Gastroesophageal sphincter (tissue), 4 donors: ENCODE measurements around the gene FGFR3. TPM values are rescaled to one million over a fixed set of nuclear protein-coding genes. Genes with fewer than 3 reads are reported as not detected.

Experiments
- ATAC-seq: fragments of 150-250 bp; one replicate; pipeline ENCODE4 v1.9.1; 2016; ENCODE audit warnings: mild to moderate bottlenecking, moderate library complexity
- H3K27ac ChIP-seq, 4 donors: fragments of 200-600 bp; sonication (generic) in 3 of 4; 1 replicate in 3 of 4; 2 replicates in 1 of 4; pipeline ENCODE4 v1.5.1; 2016 to 2019
- H3K27me3 ChIP-seq: fragments of 200-600 bp; sonication (generic); one replicate; pipeline ENCODE4 v1.5.1; 2019
- H3K36me3 ChIP-seq, 2 donors: fragments of 200-600 bp; sonication (generic); one replicate each; pipeline ENCODE4 v1.5.1; 2019; ENCODE audit warnings: control low read depth in 1 of 2
- H3K4me1 ChIP-seq, 3 donors: fragments of 200-600 bp; sonication (generic); 1 replicate in 2 of 3; 2 replicates in 1 of 3; pipeline ENCODE4 v1.5.1; 2016 to 2019; ENCODE audit warnings: control low read depth in 2 of 3
- H3K4me3 ChIP-seq, 2 donors: fragments of 200-600 bp; sonication (generic); one replicate each; pipeline ENCODE4 v1.5.1; 2019; ENCODE audit warnings: mild to moderate bottlenecking in 1 of 2, moderate library complexity in 1 of 2
- H3K9me3 ChIP-seq, 3 donors: fragments of 200-600 bp; sonication (generic); one replicate each; pipeline ENCODE4 v1.5.1; 2017 to 2019; ENCODE audit warnings: control low read depth in 2 of 3
- CTCF ChIP-seq, 4 experiments: fragments of 200-600 bp in 2 of 4; fragments of 450-650 bp in 2 of 4; sonication (generic) in 1 of 4; IDR thresholded peaks; one replicate each; pipeline ENCODE4 v1.5.1; 2017 to 2019; ENCODE audit warnings: antibody characterized with exemption in 4 of 4, mild to moderate bottlenecking in 2 of 4, moderate library complexity in 2 of 4
- EP300 ChIP-seq: sonication (generic); formaldehyde crosslinking; IDR thresholded peaks from one replicate; pipeline ENCODE4 v1.6.1; 2017; ENCODE audit warnings: antibody characterized with exemption, mild to moderate bottlenecking
- POLR2A ChIP-seq, 2 donors: fragments of 450-650 bp; IDR thresholded peaks; one replicate each; pipeline ENCODE4 v1.6.1; 2017; ENCODE audit warnings: antibody characterized with exemption in 2 of 2, mild to moderate bottlenecking in 2 of 2, moderate library complexity in 1 of 2
- POLR2AphosphoS5 ChIP-seq: sonication (generic); formaldehyde crosslinking; IDR thresholded peaks from one replicate; pipeline ENCODE4 v1.6.1; 2017; ENCODE audit warnings: antibody characterized with exemption
- WGBS, 2 donors: methylation state at CpG; one replicate each; pipeline ENCODE4 v1.1.5; 2018; ENCODE audit warnings: low coverage in 1 of 2; 5-methylcytosine and 5-hydroxymethylcytosine counted together
- total RNA-seq, 4 donors: library from RNA; depleted of rRNA; stranded (reverse); fragments of >200 nt; gene quantifications; one replicate each; pipeline ENCODE4 v1.1.0, GENCODE V29; 2016

Gene FGFR3
- total RNA-seq, 4 donors from 2014 or later, result 1.4 to 17.7 (median 1.8) TPM

GRCh38 chr4:1814453-1814852, 21.4 kb downstream of the FGFR3 start:
- H3K36me3 ChIP-seq, result peaks cover 0 to 84% of the 10 kb centered on the region in 2 donors
- TF ChIP-seq CTCF (IDR thresholded peaks at IDR 0.05) (no peak), POLR2A (IDR thresholded peaks at IDR 0.05) (no peak), EP300 (no peak), POLR2AphosphoS5 (no peak)
- no peak for ATAC-seq
- no peak overlapping the region for H3K4me3 ChIP-seq
- no peak overlapping the region for H3K27ac ChIP-seq
- H3K9me3 ChIP-seq, result no peaks in the 10 kb centered on the region
- H3K4me1 ChIP-seq, result no peaks in the 10 kb centered on the region
- WGBS, 2 donors, result 86% methylated on average over 2 of the region's 8 CpGs; no CpG with 5 or more reads in 1 of the 2 donors
- no peaks in the 10 kb centered on the region for H3K27me3 ChIP-seq

GRCh38 chr4:1815096-1815996, 22.3 kb downstream of the FGFR3 start:
- no peaks in the 10 kb centered on the region for H3K4me1 ChIP-seq
- peaks cover 0 to 93% of the 10 kb centered on the region in 2 donors for H3K36me3 ChIP-seq
- H3K4me3 ChIP-seq, result no peak overlapping the region
- TF ChIP-seq POLR2AphosphoS5, result no peak
- no peak for TF ChIP-seq EP300
- no peak for TF ChIP-seq CTCF (IDR thresholded peaks at IDR 0.05)
- TF ChIP-seq POLR2A (IDR thresholded peaks at IDR 0.05), result no peak
- no peak for ATAC-seq
- H3K9me3 ChIP-seq, result no peaks in the 10 kb centered on the region
- WGBS, 2 donors, result 93 to 94% methylated on average over 3 to 8 of the region's 34 CpGs
- H3K27ac ChIP-seq, result no peak overlapping the region
- H3K27me3 ChIP-seq, result no peaks in the 10 kb centered on the region

GRCh38 chr4:1815997-1816860, 23.1 kb downstream of the FGFR3 start:
- H3K27ac ChIP-seq, result no peak overlapping the region
- peaks cover 0 to 96% of the 10 kb centered on the region in 2 donors for H3K36me3 ChIP-seq
- H3K27me3 ChIP-seq, result no peaks in the 10 kb centered on the region
- TF ChIP-seq POLR2A (IDR thresholded peaks at IDR 0.05) (no peak), POLR2AphosphoS5 (no peak), CTCF (IDR thresholded peaks at IDR 0.05) (no peak), EP300 (no peak)
- ATAC-seq, result no peak
- WGBS, 2 donors, result 67 to 94% methylated on average over 2 to 13 of the region's 25 CpGs
- no peaks in the 10 kb centered on the region for H3K4me1 ChIP-seq
- no peaks in the 10 kb centered on the region for H3K9me3 ChIP-seq
- H3K4me3 ChIP-seq, result no peak overlapping the region

DNA sequence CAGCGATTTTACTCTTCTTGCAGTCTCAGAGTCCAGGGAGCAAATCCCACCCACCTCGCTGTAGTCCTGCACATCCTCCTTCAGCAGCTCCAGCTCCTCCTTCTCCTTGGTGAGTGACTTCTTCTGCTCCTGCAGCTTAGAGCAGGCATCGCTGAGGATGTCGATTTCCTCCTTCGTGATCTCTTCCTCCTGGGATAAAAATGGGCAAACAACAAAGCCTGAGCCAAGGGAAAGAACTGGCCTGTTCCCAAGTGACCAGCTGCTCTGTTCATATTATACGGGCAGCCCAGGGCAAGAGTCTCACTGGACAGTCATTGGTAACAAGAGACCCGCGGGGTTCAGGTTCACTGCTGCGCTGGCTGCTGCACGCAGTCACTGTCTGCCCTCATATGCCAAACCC, 26.2 kb downstream of the FGFR3 start:
- 53% methylated on average over 8 of the region's 10 CpGs; no CpG with 5 or more reads in 1 of the 2 donors for WGBS, 2 donors
- peaks cover 0 to 100% of the 10 kb centered on the region in 2 donors for H3K36me3 ChIP-seq

More for the DNA sequence above, 26.2 kb downstream of the FGFR3 start:
- Histone ChIP-seq H3K27me3 (no peaks in the 10 kb centered on the region), H3K4me3 (no peak overlapping the region), H3K9me3 (no peaks in the 10 kb centered on the region), H3K27ac (no peak overlapping the region), H3K4me1 (no peaks in the 10 kb centered on the region)
- TF ChIP-seq EP300 (no peak), POLR2A (IDR thresholded peaks at IDR 0.05) (no peak), CTCF (IDR thresholded peaks at IDR 0.05) (no peak), POLR2AphosphoS5 (no peak)
- no peak for ATAC-seq
